WTC11 (cell line): ENCODE results near the gene RAB3A. TPM values are rescaled to one million over a fixed set of nuclear protein-coding genes. Genes with fewer than 3 reads are reported as not detected.
A peak's percentile ranks its signal among the peaks of the same experiment; 100 is the strongest.

Experiments used
- ATAC-seq: fragments of 200-7000 bp; cut with Tn5 transposase; 2 replicates; pipeline ENCODE4 v1.10.0; 2021; ENCODE audit warnings: mild to moderate bottlenecking, moderate library complexity
- CTCF ChIA-PET: fragments of 300-600 bp; sonication (Branson Sonifier 250); formaldehyde crosslinking; loops from one replicate; lab custom pipeline; 2021; ENCODE audit warnings: antibody characterized with exemption; lab: Charles Lee
- POLR2A ChIA-PET: fragments of 350-600 bp; sonication (Branson Sonifier 250); formaldehyde crosslinking; loops from one replicate; lab custom pipeline; 2021; ENCODE audit warnings: antibody characterized with exemption; lab: Charles Lee
- DNase-seq: peaks from one replicate; pipeline ENCODE4 v3.0.0; 2021; ENCODE audit warnings: low spot score
- H3K27ac Mint-ChIP-seq: 2 replicates; pipeline ENCODE4 v1.8.0; 2021; ENCODE audit warnings: mixed read lengths
- H3K27me3 Mint-ChIP-seq: 2 replicates; pipeline ENCODE4 v1.8.0; 2021; ENCODE audit warnings: low read depth, mild to moderate bottlenecking, moderate library complexity, mixed read lengths
- H3K36me3 Mint-ChIP-seq: 2 replicates; pipeline ENCODE4 v1.8.0; 2021; ENCODE audit warnings: mixed read lengths
- H3K4me1 Mint-ChIP-seq: 2 replicates; pipeline ENCODE4 v1.8.0; 2022; ENCODE audit warnings: mixed read lengths
- H3K4me3 Mint-ChIP-seq: 2 replicates; pipeline ENCODE4 v1.8.0; 2021; ENCODE audit warnings: mild to moderate bottlenecking, moderate library complexity, mixed read lengths
- H3K9me3 Mint-ChIP-seq: 2 replicates; pipeline ENCODE4 v1.8.0; 2021; ENCODE audit warnings: mixed read lengths
- ARID4B ChIP-seq: sonication (generic); formaldehyde crosslinking; IDR thresholded peaks from 2 replicates; pipeline ENCODE4 v1.8.0; 2023; ENCODE audit warnings: missing genetic modification reagents, mild to moderate bottlenecking, borderline replicate concordance
- ATF2 ChIP-seq: sonication (generic); formaldehyde crosslinking; IDR thresholded peaks from 2 replicates; pipeline ENCODE4 v1.8.1; 2022; ENCODE audit warnings: low read depth, missing genetic modification reagents, borderline replicate concordance
- E2F1 ChIP-seq: sonication (generic); formaldehyde crosslinking; IDR thresholded peaks from 2 replicates; pipeline ENCODE4 v1.8.0; 2022; ENCODE audit warnings: mild to moderate bottlenecking, missing genetic modification reagents
- ERG ChIP-seq: fragments of 250-450 bp; sonication (Bioruptor Pico); IDR thresholded peaks from 2 replicates; pipeline ENCODE4 v1.8.0; 2021; ENCODE audit warnings: mild to moderate bottlenecking
- GTF2I ChIP-seq: fragments of 250-450 bp; sonication (Bioruptor Pico); conservative IDR thresholded peaks from 2 replicates; pipeline ENCODE4 v1.4.0; 2021; ENCODE audit warnings: mild to moderate bottlenecking
- HMGXB4 ChIP-seq: sonication (generic); formaldehyde crosslinking; IDR thresholded peaks from 2 replicates; pipeline ENCODE4 v1.8.1; 2023; ENCODE audit warnings: mild to moderate bottlenecking, moderate library complexity, missing genetic modification reagents
- MAX ChIP-seq: sonication (generic); formaldehyde crosslinking; IDR thresholded peaks from 2 replicates; pipeline ENCODE4 v1.8.0; 2022; ENCODE audit warnings: mild to moderate bottlenecking, missing genetic modification reagents
- NFATC4 ChIP-seq: fragments of 250-450 bp; sonication (Bioruptor Pico); IDR thresholded peaks from 2 replicates; pipeline ENCODE4 v1.9.0; 2021; ENCODE audit warnings: mild to moderate bottlenecking
- NR1H2 ChIP-seq: sonication (generic); formaldehyde crosslinking; IDR thresholded peaks from 2 replicates; pipeline ENCODE4 v1.9.0; 2021; ENCODE audit warnings: mild to moderate bottlenecking, moderate library complexity, missing genetic modification reagents
- SMAD3 ChIP-seq: sonication (generic); formaldehyde crosslinking; IDR thresholded peaks from 2 replicates; pipeline ENCODE4 v1.8.0; 2022; ENCODE audit warnings: missing genetic modification reagents, mild to moderate bottlenecking, borderline replicate concordance
- TCF7 ChIP-seq: sonication (generic); formaldehyde crosslinking; IDR thresholded peaks from 2 replicates; pipeline ENCODE4 v1.8.0; 2022; ENCODE audit warnings: mild to moderate bottlenecking, low read depth, missing genetic modification reagents, moderate library complexity
- TEAD1 ChIP-seq: sonication (generic); formaldehyde crosslinking; IDR thresholded peaks from 2 replicates; pipeline ENCODE4 v1.8.0; 2022; ENCODE audit warnings: mild to moderate bottlenecking, missing genetic modification reagents
- USF1 ChIP-seq: sonication (generic); formaldehyde crosslinking; IDR thresholded peaks from 2 replicates; pipeline ENCODE4 v1.8.0; 2022; ENCODE audit warnings: mild to moderate bottlenecking, missing genetic modification reagents
- USF2 ChIP-seq: sonication (generic); formaldehyde crosslinking; IDR thresholded peaks from 2 replicates; pipeline ENCODE4 v1.8.1; 2023; ENCODE audit warnings: mild to moderate bottlenecking, missing genetic modification reagents, moderate library complexity
- ZNF423 ChIP-seq: fragments of 250-450 bp; sonication (Bioruptor Pico); IDR thresholded peaks from 2 replicates; pipeline ENCODE4 v2.1.2; 2022; ENCODE audit warnings: mild to moderate bottlenecking, moderate library complexity
- ZNF512 ChIP-seq: sonication (generic); formaldehyde crosslinking; IDR thresholded peaks from 2 replicates; pipeline ENCODE4 v1.8.1; 2022; ENCODE audit warnings: missing genetic modification reagents, borderline replicate concordance
- ZSCAN18 ChIP-seq: fragments of 250-450 bp; sonication (Bioruptor Pico); IDR thresholded peaks from 2 replicates; pipeline ENCODE4 v2.1.2; 2022; ENCODE audit warnings: mild to moderate bottlenecking, moderate library complexity
- total RNA-seq: library from RNA; stranded (reverse); gene quantifications from 3 replicates; pipeline ENCODE4 v1.2.3, GENCODE V29; 2021

The RAB3A gene
- total RNA-seq, 1 experiment from 2014 or later = 12.2 TPM

- Mint-ChIP-seq H3K27me3 (peaks cover 19% of the 10 kb centered on the region), H3K36me3 (peaks cover 8% of the 10 kb centered on the region), H3K9me3 (no peaks in the 10 kb centered on the region), H3K27ac (no peak overlapping the region), H3K4me1 (peaks cover 9% of the 10 kb centered on the region), H3K4me3 (no peak overlapping the region; the same call in 1 of the 2 replicates)
- TF ChIP-seq TCF7 (CRISPR knock-in tag) (no peak), USF1 (CRISPR knock-in tag) (no peak), GTF2I (no peak), TEAD1 (CRISPR knock-in tag) (no peak), ZSCAN18 (CRISPR knock-in tag) (no peak), ERG (CRISPR knock-in tag) (no peak), ATF2 (CRISPR knock-in tag) (no peak), E2F1 (no peak), HMGXB4 (no peak), NFATC4 (CRISPR knock-in tag) (no peak)
- ATAC-seq = no peak
- ChIA-PET CTCF (interaction anchor here (0.7 to 3.6 kb wide), 6 partner anchors 13 to 153 kb away, joined by 3 to 14 read pairs (median 3); partner anchors contain the start of gene MPV17L2), POLR2A (no interaction called here)
- no peak for DNase-seq
Measured at GRCh38 chr19:18174983-18175382, 28.9 kb downstream of the RAB3A start.

- Mint-ChIP-seq H3K36me3 (peaks cover 8% of the 10 kb centered on the region), H3K27me3 (peaks cover 19% of the 10 kb centered on the region), H3K27ac (no peak within 1 kb of the TSS), H3K4me1 (peaks cover 9% of the 10 kb centered on the region), H3K9me3 (no peaks in the 10 kb centered on the region), H3K4me3 (peak within 1 kb of the TSS; percentile 80)
- ATAC-seq = peak; percentile 82
- ChIA-PET POLR2A (no interaction called here), CTCF (interaction anchor here (0.9 to 3.6 kb wide), 8 partner anchors 12 to 154 kb away, joined by 3 to 14 read pairs (median 5); partner anchors contain the start of gene MPV17L2)
- peak; percentile 77 for DNase-seq
- no peak for TF ChIP-seq ZNF423 (CRISPR knock-in tag)
- TF ChIP-seq MAX (CRISPR knock-in tag) = peak; percentile 85
- TF ChIP-seq TEAD1 (CRISPR knock-in tag) = 0 out of 2 replicates have a peak, but pooled peaks have one; percentile 52
- TF ChIP-seq ZNF512 (CRISPR knock-in tag) = no peak
- TF ChIP-seq NR1H2 (CRISPR knock-in tag) = no peak
- peak; percentile 56; the same call in 1 of the 2 replicates for TF ChIP-seq ARID4B
- TF ChIP-seq TCF7 (CRISPR knock-in tag) = no peak
- TF ChIP-seq USF2 (CRISPR knock-in tag) = peak; percentile 85
- peak; percentile 58; the same call in 1 of the 2 replicates for TF ChIP-seq SMAD3 (CRISPR knock-in tag)
Measured at GRCh38 chr19:18173572-18174288, 30.1 kb downstream of the RAB3A start, which contains the start of gene IFI30. TSS of gene IFI30 (plus strand) at chr19:18173813. CDS start at chr19:18173842, 29 bp downstream.
